ENCODE measurements around the gene LRRC32.

The LRRC32 gene

GRCh38 chr11:76705826-76706225, 35.3 kb upstream of the LRRC32 start:
- Histone ChIP-seq H3K27ac (ENCODE audit: low read depth, low read length) (no peak overlapping the region), H3K36me3 (ENCODE audit: low read length) (no peaks in the 10 kb centered on the region), H3K4me3 (ENCODE audit: insufficient read depth, low read length, poor library complexity, severe bottlenecking) (no peak overlapping the region), H3K9ac (ENCODE audit: low read length) (no peak overlapping the region), H3K4me2 (ENCODE audit: low read depth, low read length, poor library complexity, severe bottlenecking) (no peak overlapping the region), H3K9me3 (ENCODE audit: insufficient read depth, low read length) (no peaks in the 10 kb centered on the region), H3K79me2 (ENCODE audit: insufficient read depth, low read length) (no peaks in the 10 kb centered on the region), H4K20me1 (ENCODE audit: low read depth, low read length) (no peaks in the 10 kb centered on the region), H3K9me2 (replicated peaks; ENCODE audit: insufficient read depth, low read length) (no peaks in the 10 kb centered on the region), H3K27me3 (ENCODE audit: low read length) (no peaks in the 10 kb centered on the region), H3F3A (ENCODE audit: insufficient read depth) (no peaks in the 10 kb centered on the region), H2AFZ (ENCODE audit: low read depth, low read length, severe bottlenecking) (no peak overlapping the region)
- TF ChIP-seq EZH2phosphoT487 (conservative IDR thresholded peaks at IDR 0.05; ENCODE audit: low read length): no peak
- TF ChIP-seq, protein P1, sequence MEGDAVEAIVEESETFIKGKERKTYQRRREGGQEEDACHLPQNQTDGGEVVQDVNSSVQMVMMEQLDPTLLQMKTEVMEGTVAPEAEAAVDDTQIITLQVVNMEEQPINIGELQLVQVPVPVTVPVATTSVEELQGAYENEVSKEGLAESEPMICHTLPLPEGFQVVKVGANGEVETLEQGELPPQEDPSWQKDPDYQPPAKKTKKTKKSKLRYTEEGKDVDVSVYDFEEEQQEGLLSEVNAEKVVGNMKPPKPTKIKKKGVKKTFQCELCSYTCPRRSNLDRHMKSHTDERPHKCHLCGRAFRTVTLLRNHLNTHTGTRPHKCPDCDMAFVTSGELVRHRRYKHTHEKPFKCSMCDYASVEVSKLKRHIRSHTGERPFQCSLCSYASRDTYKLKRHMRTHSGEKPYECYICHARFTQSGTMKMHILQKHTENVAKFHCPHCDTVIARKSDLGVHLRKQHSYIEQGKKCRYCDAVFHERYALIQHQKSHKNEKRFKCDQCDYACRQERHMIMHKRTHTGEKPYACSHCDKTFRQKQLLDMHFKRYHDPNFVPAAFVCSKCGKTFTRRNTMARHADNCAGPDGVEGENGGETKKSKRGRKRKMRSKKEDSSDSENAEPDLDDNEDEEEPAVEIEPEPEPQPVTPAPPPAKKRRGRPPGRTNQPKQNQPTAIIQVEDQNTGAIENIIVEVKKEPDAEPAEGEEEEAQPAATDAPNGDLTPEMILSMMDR (IDR thresholded peaks at IDR 0.05; ENCODE audit: insufficient read depth, low read length, poor library complexity, severe bottlenecking): no peak

GRCh38 chr11:76704171-76704948, 33.8 kb upstream of the LRRC32 start:
- H3K79me2 ChIP-seq (ENCODE audit: insufficient read depth, low read length): no peaks in the 10 kb centered on the region
- H4K20me1 ChIP-seq (ENCODE audit: low read depth, low read length): no peaks in the 10 kb centered on the region
- TF ChIP-seq, protein P1 (IDR thresholded peaks at IDR 0.05; ENCODE audit: insufficient read depth, low read length, poor library complexity, severe bottlenecking): no peak
- TF ChIP-seq EZH2phosphoT487 (conservative IDR thresholded peaks at IDR 0.05; ENCODE audit: low read length): no peak
- no peaks in the 10 kb centered on the region for H3K9me2 ChIP-seq (replicated peaks; ENCODE audit: insufficient read depth, low read length)
- no peak overlapping the region for H3K4me3 ChIP-seq (ENCODE audit: insufficient read depth, low read length, poor library complexity, severe bottlenecking)
- H3K36me3 ChIP-seq (ENCODE audit: low read length): no peaks in the 10 kb centered on the region
- H3F3A ChIP-seq (ENCODE audit: insufficient read depth): no peaks in the 10 kb centered on the region
- no peaks in the 10 kb centered on the region for H3K27me3 ChIP-seq (ENCODE audit: low read length)
- no peak overlapping the region for H2AFZ ChIP-seq (ENCODE audit: low read depth, low read length, severe bottlenecking)
- H3K27ac ChIP-seq (ENCODE audit: low read depth, low read length): no peak overlapping the region
- H3K9me3 ChIP-seq (ENCODE audit: insufficient read depth, low read length): no peaks in the 10 kb centered on the region
- no peak overlapping the region for H3K4me2 ChIP-seq (ENCODE audit: low read depth, low read length, poor library complexity, severe bottlenecking)
- no peak overlapping the region for H3K9ac ChIP-seq (ENCODE audit: low read length)

DNA sequence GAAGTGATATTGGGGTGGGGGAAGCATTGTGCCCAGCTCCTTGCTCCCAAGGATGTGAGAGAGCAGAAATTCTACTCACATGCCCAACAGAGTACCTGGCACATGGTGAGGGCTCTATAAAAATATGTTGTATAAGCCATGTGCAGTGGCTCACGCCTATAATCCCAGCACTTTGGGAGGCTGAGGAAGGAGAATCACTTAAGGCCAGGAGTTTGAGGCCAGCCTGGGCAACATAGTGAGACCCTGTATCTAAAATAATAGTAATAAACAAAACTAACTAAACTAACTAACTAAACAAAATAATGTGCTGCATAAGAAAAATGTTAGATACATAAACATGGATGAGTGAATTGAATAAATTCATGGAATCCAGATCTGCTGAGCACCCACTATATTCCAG, 33.2 kb upstream of the LRRC32 start:
- H3K36me3 ChIP-seq (ENCODE audit: low read length): no peaks in the 10 kb centered on the region
- no peak overlapping the region for H3K9ac ChIP-seq (ENCODE audit: low read length)
- H4K20me1 ChIP-seq (ENCODE audit: low read depth, low read length): no peaks in the 10 kb centered on the region
- H3K4me2 ChIP-seq (ENCODE audit: low read depth, low read length, poor library complexity, severe bottlenecking): no peak overlapping the region
- H3K79me2 ChIP-seq (ENCODE audit: insufficient read depth, low read length): no peaks in the 10 kb centered on the region
- H3K27ac ChIP-seq (ENCODE audit: low read depth, low read length): no peak overlapping the region
- no peak overlapping the region for H3K4me3 ChIP-seq (ENCODE audit: insufficient read depth, low read length, poor library complexity, severe bottlenecking)
- no peak overlapping the region for H2AFZ ChIP-seq (ENCODE audit: low read depth, low read length, severe bottlenecking)
- H3K9me3 ChIP-seq (ENCODE audit: insufficient read depth, low read length): no peaks in the 10 kb centered on the region
- no peaks in the 10 kb centered on the region for H3F3A ChIP-seq (ENCODE audit: insufficient read depth)
- H3K9me2 ChIP-seq (replicated peaks; ENCODE audit: insufficient read depth, low read length): no peaks in the 10 kb centered on the region
- TF ChIP-seq, protein P1 (IDR thresholded peaks at IDR 0.05; ENCODE audit: insufficient read depth, low read length, poor library complexity, severe bottlenecking): no peak
- TF ChIP-seq EZH2phosphoT487 (conservative IDR thresholded peaks at IDR 0.05; ENCODE audit: low read length): no peak
- no peaks in the 10 kb centered on the region for H3K27me3 ChIP-seq (ENCODE audit: low read length)
